ENCODE measurements around the gene SUSD6. TPM values are rescaled to one million over a fixed set of nuclear protein-coding genes. Genes with fewer than 3 reads are reported as not detected.
A peak's percentile ranks its signal among the peaks of the same experiment; 100 is the strongest.

The SUSD6 gene
- total RNA-seq, 4 donors from 2014 or later, result 8.8 to 35.1 (median 17.6) TPM

- DNase-seq, result no peak
- TF ChIP-seq POLR2A (IDR thresholded peaks at IDR 0.05), result no peak
- TF ChIP-seq, protein P1, sequence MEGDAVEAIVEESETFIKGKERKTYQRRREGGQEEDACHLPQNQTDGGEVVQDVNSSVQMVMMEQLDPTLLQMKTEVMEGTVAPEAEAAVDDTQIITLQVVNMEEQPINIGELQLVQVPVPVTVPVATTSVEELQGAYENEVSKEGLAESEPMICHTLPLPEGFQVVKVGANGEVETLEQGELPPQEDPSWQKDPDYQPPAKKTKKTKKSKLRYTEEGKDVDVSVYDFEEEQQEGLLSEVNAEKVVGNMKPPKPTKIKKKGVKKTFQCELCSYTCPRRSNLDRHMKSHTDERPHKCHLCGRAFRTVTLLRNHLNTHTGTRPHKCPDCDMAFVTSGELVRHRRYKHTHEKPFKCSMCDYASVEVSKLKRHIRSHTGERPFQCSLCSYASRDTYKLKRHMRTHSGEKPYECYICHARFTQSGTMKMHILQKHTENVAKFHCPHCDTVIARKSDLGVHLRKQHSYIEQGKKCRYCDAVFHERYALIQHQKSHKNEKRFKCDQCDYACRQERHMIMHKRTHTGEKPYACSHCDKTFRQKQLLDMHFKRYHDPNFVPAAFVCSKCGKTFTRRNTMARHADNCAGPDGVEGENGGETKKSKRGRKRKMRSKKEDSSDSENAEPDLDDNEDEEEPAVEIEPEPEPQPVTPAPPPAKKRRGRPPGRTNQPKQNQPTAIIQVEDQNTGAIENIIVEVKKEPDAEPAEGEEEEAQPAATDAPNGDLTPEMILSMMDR (IDR thresholded peaks at IDR 0.05), result no peak
- intact Hi-C loops (cut with DNase I; ENCODE audit: low total_unique reads), result no loop called here
- Histone ChIP-seq H3K27ac (no peak overlapping the region), H3K27me3 (no peaks in the 10 kb centered on the region), H3K9me3 (no peaks in the 10 kb centered on the region), H3K4me3 (no peak overlapping the region), H3K4me1 (peaks cover 20 to 23% of the 10 kb centered on the region in 2 donors), H3K36me3 (no peaks in the 10 kb centered on the region)
Measured at GRCh38 chr14:69667938-69668335, 56.5 kb downstream of the SUSD6 start.

DNA sequence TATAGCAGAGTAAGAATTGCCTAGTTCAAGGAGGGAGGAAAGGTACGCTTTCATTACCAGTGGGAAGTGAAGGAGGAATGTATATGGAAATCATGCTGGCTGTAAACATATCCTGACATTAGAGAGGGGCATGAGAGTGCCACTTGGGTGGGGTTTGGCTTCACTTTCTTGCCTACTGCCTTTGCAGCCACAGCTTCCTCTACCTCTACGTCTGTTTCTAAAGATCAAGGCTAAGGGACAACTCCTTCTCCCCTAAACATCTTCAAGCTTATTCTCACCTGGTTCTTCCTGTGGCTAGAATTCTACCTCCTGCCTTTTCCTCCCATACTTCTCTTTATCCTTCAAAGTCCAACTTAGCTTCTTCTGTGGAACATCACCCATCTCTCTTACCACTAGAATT is 58.0 kb downstream of the SUSD6 start:
- peaks cover 20 to 23% of the 10 kb centered on the region in 2 donors for H3K4me1 ChIP-seq
- TF ChIP-seq, protein P1 (IDR thresholded peaks at IDR 0.05), result no peak
- TF ChIP-seq POLR2A (IDR thresholded peaks at IDR 0.05), result no peak

DNA sequence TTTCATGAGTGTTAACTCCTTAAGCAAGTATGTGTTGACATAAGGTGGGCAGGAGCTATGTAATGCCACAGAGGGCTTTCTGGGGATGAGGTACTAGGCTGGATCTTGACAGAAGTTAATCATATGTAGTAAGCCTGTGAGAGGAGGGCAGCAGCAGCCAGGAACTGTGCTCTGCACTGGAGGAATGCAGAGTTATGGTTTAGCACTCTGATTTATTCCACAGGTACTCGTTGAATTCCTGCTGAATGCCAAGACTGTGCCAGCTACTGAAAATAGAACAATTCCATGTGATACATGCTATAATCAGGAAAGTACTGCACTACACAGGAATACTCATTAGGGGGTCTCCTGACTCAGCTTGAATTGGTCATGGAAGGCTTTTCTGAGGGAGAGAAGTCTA is 58.7 kb downstream of the SUSD6 start:
- Histone ChIP-seq H3K27me3 (no peaks in the 10 kb centered on the region), H3K4me1 (peaks cover 13 to 16% of the 10 kb centered on the region in 2 donors), H3K27ac (no peak overlapping the region), H3K9me3 (no peaks in the 10 kb centered on the region), H3K4me3 (no peak overlapping the region), H3K36me3 (no peaks in the 10 kb centered on the region)
- TF ChIP-seq, protein P1 (IDR thresholded peaks at IDR 0.05), result no peak
- no peak for TF ChIP-seq POLR2A (IDR thresholded peaks at IDR 0.05)
- intact Hi-C loops (cut with DNase I; ENCODE audit: low total_unique reads), result no loop called here
- DNase-seq, result no peak

More for the DNA sequence above, 58.0 kb downstream of the SUSD6 start:
- no peak for DNase-seq
- Histone ChIP-seq H3K4me3 (no peak overlapping the region), H3K27me3 (no peaks in the 10 kb centered on the region), H3K9me3 (no peaks in the 10 kb centered on the region), H3K36me3 (no peaks in the 10 kb centered on the region), H3K27ac (no peak overlapping the region)
- intact Hi-C loops (cut with DNase I; ENCODE audit: low total_unique reads), result no loop called here

DNA sequence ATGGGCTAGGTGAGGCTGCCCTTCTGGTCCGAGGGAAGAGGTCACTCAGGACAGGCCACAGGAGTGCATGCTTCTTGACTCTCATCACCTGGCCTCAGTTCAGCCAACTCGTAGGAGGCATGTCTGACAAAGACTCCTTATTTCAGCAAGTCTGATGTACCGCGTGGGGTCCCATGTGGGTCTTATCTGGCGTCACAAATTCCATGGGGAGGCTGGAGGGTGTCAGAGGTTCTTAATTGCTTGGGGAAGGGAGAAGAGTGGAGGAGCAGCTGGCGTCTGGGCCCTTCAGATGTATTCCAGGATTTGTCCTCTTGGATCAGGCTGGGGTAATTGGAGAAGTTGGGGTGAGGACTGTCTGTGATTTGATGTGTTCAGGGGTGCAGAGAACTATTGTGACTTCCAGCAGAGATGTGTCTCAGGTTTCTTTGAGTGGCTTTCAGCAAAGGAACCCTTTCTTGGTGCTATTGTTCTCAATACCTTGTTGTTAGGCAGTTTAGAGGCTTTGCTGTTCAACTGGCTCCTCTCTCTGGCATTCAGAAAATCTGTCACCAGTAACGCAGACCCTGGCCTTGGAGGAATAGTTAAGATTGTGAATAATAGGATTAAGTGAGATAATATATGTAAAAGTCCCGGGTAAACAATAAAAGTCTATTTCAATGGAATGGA is 60.1 kb downstream of the SUSD6 start:
- intact Hi-C loops (cut with DNase I; ENCODE audit: low total_unique reads), result no loop called here
- peaks cover 5 to 10% of the 10 kb centered on the region in 2 donors for H3K4me1 ChIP-seq
- no peaks in the 10 kb centered on the region for H3K9me3 ChIP-seq
- no peak overlapping the region for H3K4me3 ChIP-seq
- H3K27me3 ChIP-seq, result no peaks in the 10 kb centered on the region
- H3K36me3 ChIP-seq, result no peaks in the 10 kb centered on the region
- DNase-seq, result no peak
- H3K27ac ChIP-seq, result no peak overlapping the region
- no peak for TF ChIP-seq POLR2A (IDR thresholded peaks at IDR 0.05)

DNA sequence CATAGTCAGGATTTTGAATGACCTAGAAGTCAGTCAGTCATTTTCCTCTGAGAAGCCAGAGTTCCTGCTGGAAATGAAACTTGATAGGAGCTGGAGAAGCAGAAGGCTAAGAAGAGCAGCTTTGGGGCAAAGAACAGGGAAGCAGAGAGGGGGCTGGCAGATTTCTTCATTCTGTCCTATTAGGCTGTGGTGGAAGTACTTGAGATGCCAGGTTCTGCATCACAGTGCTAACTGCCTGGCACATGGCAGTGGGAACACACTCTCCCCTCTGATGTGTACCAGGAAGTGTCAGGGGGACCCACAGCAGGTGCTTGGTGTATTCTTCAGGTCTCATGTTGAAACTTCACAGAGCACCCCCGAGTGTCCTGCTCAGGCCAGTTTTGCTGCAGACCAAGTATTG is 61.0 kb downstream of the SUSD6 start:
- intact Hi-C loops (cut with DNase I; ENCODE audit: low total_unique reads), result no loop called here
- Histone ChIP-seq H3K4me3 (no peak overlapping the region), H3K27ac (peak overlapping the region in 1 of 2 donors; percentile 61), H3K27me3 (no peaks in the 10 kb centered on the region), H3K9me3 (no peaks in the 10 kb centered on the region), H3K4me1 (peaks cover 5% of the 10 kb centered on the region in 2 donors), H3K36me3 (no peaks in the 10 kb centered on the region)
- DNase-seq, result no peak
- TF ChIP-seq POLR2A (IDR thresholded peaks at IDR 0.05), result no peak
- TF ChIP-seq, protein P1 (IDR thresholded peaks at IDR 0.05), result no peak
